ENCODE measurements around the gene MYLK4. TPM values are rescaled to one million over a fixed set of nuclear protein-coding genes. Genes with fewer than 3 reads are reported as not detected.
A peak's percentile ranks its signal among the peaks of the same experiment; 100 is the strongest.

The MYLK4 gene
- total and polyA plus RNA-seq, 5 donors from 2014 or later, result 0.20 to 0.91 (median 0.37) TPM; not detected in 2

GRCh38 chr6:2730353-2731107 lies 20.2 kb downstream of the MYLK4 start:
- H3K9me3 Mint-ChIP-seq, result peaks cover 0 to 3% (median 0%) of the 10 kb centered on the region in 7 donors
- no peaks in the 10 kb centered on the region for H3K4me1 Mint-ChIP-seq
- no peak overlapping the region for H3K27ac ChIP-seq (ENCODE audit: insufficient read depth, low read length, poor library complexity, severe bottlenecking)

GRCh38 chr6:2729921-2730320 lies 20.8 kb downstream of the MYLK4 start:
- H3K36me3 Mint-ChIP-seq, result no peaks in the 10 kb centered on the region
- ATAC-seq (ENCODE audit: low read depth in 2 of 2) (no peak), DNase-seq (no peak)
- H3K36me3 ChIP-seq (ENCODE audit: control insufficient read depth, insufficient read depth, low read length), result no peaks in the 10 kb centered on the region
- H3K9me3 ChIP-seq (ENCODE audit: control insufficient read depth in 2 of 2, low read length in 2 of 2), result no peaks in the 10 kb centered on the region
- no peak overlapping the region for H3K27ac Mint-ChIP-seq
- peaks cover 0 to 3% (median 0%) of the 10 kb centered on the region in 7 donors for H3K9me3 Mint-ChIP-seq
- no peak overlapping the region for H3K27ac ChIP-seq (ENCODE audit: insufficient read depth, low read length, poor library complexity, severe bottlenecking)
- no peaks in the 10 kb centered on the region for H3K4me1 ChIP-seq (ENCODE audit: control insufficient read depth, insufficient read depth, low read length, poor library complexity, severe bottlenecking)
- no peak overlapping the region for H3K4me3 Mint-ChIP-seq
- no peak overlapping the region for H3K4me3 ChIP-seq (ENCODE audit: low read depth, low read length)
- no peaks in the 10 kb centered on the region for H3K27me3 ChIP-seq (ENCODE audit: control insufficient read depth, insufficient read depth, low read length)
- peaks cover 9% of the 10 kb centered on the region for H3K27me3 Mint-ChIP-seq
- no peaks in the 10 kb centered on the region for H3K4me1 Mint-ChIP-seq

More at GRCh38 chr6:2730353-2731107, 20.2 kb downstream of the MYLK4 start:
- no peaks in the 10 kb centered on the region for H3K9me3 ChIP-seq (ENCODE audit: control insufficient read depth in 2 of 2, low read length in 2 of 2)
- DNase-seq (no peak), ATAC-seq (ENCODE audit: low read depth in 2 of 2) (no peak)
- H3K4me3 ChIP-seq (ENCODE audit: low read depth, low read length), result no peak overlapping the region
- Mint-ChIP-seq H3K27me3 (peaks cover 9% of the 10 kb centered on the region), H3K36me3 (no peaks in the 10 kb centered on the region), H3K27ac (no peak overlapping the region), H3K4me3 (no peak overlapping the region)
- H3K4me1 ChIP-seq (ENCODE audit: control insufficient read depth, insufficient read depth, low read length, poor library complexity, severe bottlenecking), result no peaks in the 10 kb centered on the region
- H3K27me3 ChIP-seq (ENCODE audit: control insufficient read depth, insufficient read depth, low read length), result no peaks in the 10 kb centered on the region
- no peaks in the 10 kb centered on the region for H3K36me3 ChIP-seq (ENCODE audit: control insufficient read depth, insufficient read depth, low read length)

GRCh38 chr6:2725999-2726567 lies 24.6 kb downstream of the MYLK4 start:
- ATAC-seq (ENCODE audit: low read depth in 2 of 2), result no peak
- H3K27ac ChIP-seq (ENCODE audit: insufficient read depth, low read length, poor library complexity, severe bottlenecking), result no peak overlapping the region
- no peak overlapping the region for H3K4me3 Mint-ChIP-seq
- peaks cover 0 to 8% (median 3%) of the 10 kb centered on the region in 7 donors for H3K9me3 Mint-ChIP-seq
- no peak overlapping the region for H3K4me3 ChIP-seq (ENCODE audit: low read depth, low read length)
- no peaks in the 10 kb centered on the region for H3K36me3 Mint-ChIP-seq
- H3K27me3 Mint-ChIP-seq, result peaks cover 17% of the 10 kb centered on the region
- no peaks in the 10 kb centered on the region for H3K4me1 Mint-ChIP-seq
- H3K27me3 ChIP-seq (ENCODE audit: control insufficient read depth, insufficient read depth, low read length), result no peaks in the 10 kb centered on the region
- peaks cover 0 to 2% of the 10 kb centered on the region in 2 experiments for H3K9me3 ChIP-seq (ENCODE audit: control insufficient read depth in 2 of 2, low read length in 2 of 2)
- DNase-seq, result peak in 1 of 3 donors; percentile 6
- no peaks in the 10 kb centered on the region for H3K36me3 ChIP-seq (ENCODE audit: control insufficient read depth, insufficient read depth, low read length)
- no peak overlapping the region for H3K27ac Mint-ChIP-seq
- H3K4me1 ChIP-seq (ENCODE audit: control insufficient read depth, insufficient read depth, low read length, poor library complexity, severe bottlenecking), result no peaks in the 10 kb centered on the region

GRCh38 chr6:2725364-2725988 lies 25.2 kb downstream of the MYLK4 start:
- H3K4me1 Mint-ChIP-seq, result no peaks in the 10 kb centered on the region
- H3K36me3 Mint-ChIP-seq, result no peaks in the 10 kb centered on the region
- ATAC-seq (ENCODE audit: low read depth in 2 of 2), result no peak
- no peak overlapping the region for H3K4me3 Mint-ChIP-seq
- no peak overlapping the region for H3K27ac ChIP-seq (ENCODE audit: insufficient read depth, low read length, poor library complexity, severe bottlenecking)
- no peaks in the 10 kb centered on the region for H3K36me3 ChIP-seq (ENCODE audit: control insufficient read depth, insufficient read depth, low read length)
- peaks cover 0 to 10% (median 5%) of the 10 kb centered on the region in 7 donors for H3K9me3 Mint-ChIP-seq
- peaks cover 0 to 2% of the 10 kb centered on the region in 2 experiments for H3K9me3 ChIP-seq (ENCODE audit: control insufficient read depth in 2 of 2, low read length in 2 of 2)
- DNase-seq, result no peak
- no peaks in the 10 kb centered on the region for H3K4me1 ChIP-seq (ENCODE audit: control insufficient read depth, insufficient read depth, low read length, poor library complexity, severe bottlenecking)
- peaks cover 17% of the 10 kb centered on the region for H3K27me3 Mint-ChIP-seq
- H3K4me3 ChIP-seq (ENCODE audit: low read depth, low read length), result no peak overlapping the region
- H3K27me3 ChIP-seq (ENCODE audit: control insufficient read depth, insufficient read depth, low read length), result no peaks in the 10 kb centered on the region
- H3K27ac Mint-ChIP-seq, result no peak overlapping the region

GRCh38 chr6:2721219-2721618 lies 29.5 kb downstream of the MYLK4 start:
- Mint-ChIP-seq H3K4me1 (peaks cover 0 to 8% (median 0%) of the 10 kb centered on the region in 4 donors), H3K27ac (no peak overlapping the region), H3K36me3 (no peaks in the 10 kb centered on the region), H3K27me3 (peaks cover 8% of the 10 kb centered on the region), H3K4me3 (no peak overlapping the region), H3K9me3 (peaks cover 0 to 10% (median 6%) of the 10 kb centered on the region in 7 donors)
- Histone ChIP-seq H3K27ac (ENCODE audit: insufficient read depth, low read length, poor library complexity, severe bottlenecking) (no peak overlapping the region), H3K27me3 (ENCODE audit: control insufficient read depth, insufficient read depth, low read length) (no peaks in the 10 kb centered on the region), H3K9me3 (ENCODE audit: control insufficient read depth in 2 of 2, low read length in 2 of 2) (peaks cover 0 to 2% of the 10 kb centered on the region in 2 experiments), H3K4me1 (ENCODE audit: control insufficient read depth, insufficient read depth, low read length, poor library complexity, severe bottlenecking) (no peaks in the 10 kb centered on the region), H3K4me3 (ENCODE audit: low read depth, low read length) (no peak overlapping the region), H3K36me3 (ENCODE audit: control insufficient read depth, insufficient read depth, low read length) (no peaks in the 10 kb centered on the region)
- ATAC-seq (ENCODE audit: low read depth in 2 of 2), result no peak
- no peak for DNase-seq

GRCh38 chr6:2719093-2719455 lies 31.6 kb downstream of the MYLK4 start:
- DNase-seq (no peak), ATAC-seq (ENCODE audit: low read depth in 2 of 2) (no peak)
- H3K27ac Mint-ChIP-seq, result peak overlapping the region in 1 of 3 donors; percentile 38
- no peaks in the 10 kb centered on the region for H3K27me3 ChIP-seq (ENCODE audit: control insufficient read depth, insufficient read depth, low read length)
- H3K9me3 Mint-ChIP-seq, result peaks cover 0 to 10% (median 6%) of the 10 kb centered on the region in 7 donors
- peaks cover 14% of the 10 kb centered on the region for H3K27me3 Mint-ChIP-seq
- H3K27ac ChIP-seq (ENCODE audit: insufficient read depth, low read length, poor library complexity, severe bottlenecking), result no peak overlapping the region
- no peaks in the 10 kb centered on the region for H3K36me3 Mint-ChIP-seq
- H3K4me3 ChIP-seq (ENCODE audit: low read depth, low read length), result no peak overlapping the region
- peaks cover 0 to 8% (median 0%) of the 10 kb centered on the region in 4 donors for H3K4me1 Mint-ChIP-seq
- peaks cover 0 to 2% of the 10 kb centered on the region in 2 experiments for H3K9me3 ChIP-seq (ENCODE audit: control insufficient read depth in 2 of 2, low read length in 2 of 2)
- H3K4me3 Mint-ChIP-seq, result no peak overlapping the region
- no peaks in the 10 kb centered on the region for H3K36me3 ChIP-seq (ENCODE audit: control insufficient read depth, insufficient read depth, low read length)
- H3K4me1 ChIP-seq (ENCODE audit: control insufficient read depth, insufficient read depth, low read length, poor library complexity, severe bottlenecking), result no peaks in the 10 kb centered on the region

GRCh38 chr6:2718334-2719092 lies 32.2 kb downstream of the MYLK4 start:
- no peaks in the 10 kb centered on the region for H3K36me3 Mint-ChIP-seq
- Histone ChIP-seq H3K4me3 (ENCODE audit: low read depth, low read length) (no peak overlapping the region), H3K36me3 (ENCODE audit: control insufficient read depth, insufficient read depth, low read length) (no peaks in the 10 kb centered on the region), H3K27ac (ENCODE audit: insufficient read depth, low read length, poor library complexity, severe bottlenecking) (no peak overlapping the region), H3K27me3 (ENCODE audit: control insufficient read depth, insufficient read depth, low read length) (no peaks in the 10 kb centered on the region), H3K4me1 (ENCODE audit: control insufficient read depth, insufficient read depth, low read length, poor library complexity, severe bottlenecking) (no peaks in the 10 kb centered on the region), H3K9me3 (ENCODE audit: control insufficient read depth in 2 of 2, low read length in 2 of 2) (peaks cover 0 to 2% of the 10 kb centered on the region in 2 experiments)
- peak overlapping the region in 1 of 3 donors; percentile 38 for H3K27ac Mint-ChIP-seq
- peaks cover 0 to 8% (median 0%) of the 10 kb centered on the region in 4 donors for H3K4me1 Mint-ChIP-seq
- ATAC-seq (ENCODE audit: low read depth in 2 of 2) (no peak), DNase-seq (no peak)
- no peak overlapping the region for H3K4me3 Mint-ChIP-seq
- peaks cover 0 to 10% (median 6%) of the 10 kb centered on the region in 7 donors for H3K9me3 Mint-ChIP-seq
- H3K27me3 Mint-ChIP-seq, result peaks cover 15% of the 10 kb centered on the region

All from CD4-positive, CD25-positive, alpha-beta regulatory T cell (primary cell).